Stimulated activated CD4-positive, alpha-beta T cell treated with anti-CD3 and anti-CD28 coated beads, Interleukin-4, amount 100 ng/mL, for 1 hour (primary cell): Measurements from ENCODE around the gene PRPH.
"Not testable (repeated sequence)": the region's sequence is repeated elsewhere in the genome, so short reads cannot be mapped to it uniquely, and the experiment has no call there.

ENCODE experiments used
- DNase-seq: peaks from one replicate; pipeline ENCODE4 v3.0.0-alpha.2; 2020

PRPH gene

DNA sequence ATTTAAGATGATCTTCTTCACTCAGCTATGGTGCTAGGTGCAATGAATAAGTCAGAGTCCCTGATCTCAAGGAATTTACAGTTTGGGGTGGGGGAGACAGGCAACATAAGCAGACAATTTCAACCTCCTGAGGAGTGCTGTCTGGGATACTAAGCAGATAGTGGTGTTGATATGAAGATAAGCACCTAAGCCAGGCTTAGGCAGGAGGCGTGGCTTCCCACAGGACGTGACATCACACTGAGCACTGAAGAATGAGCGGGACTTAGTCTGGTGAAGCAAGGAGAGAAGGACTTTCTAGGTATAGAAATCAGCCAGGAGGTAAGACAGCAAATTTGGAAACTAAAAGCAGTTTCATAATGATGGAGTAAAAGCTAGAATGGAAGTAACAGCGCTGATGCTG lies 6.8 kb downstream of the PRPH start:
- DNase-seq = no peak

DNA sequence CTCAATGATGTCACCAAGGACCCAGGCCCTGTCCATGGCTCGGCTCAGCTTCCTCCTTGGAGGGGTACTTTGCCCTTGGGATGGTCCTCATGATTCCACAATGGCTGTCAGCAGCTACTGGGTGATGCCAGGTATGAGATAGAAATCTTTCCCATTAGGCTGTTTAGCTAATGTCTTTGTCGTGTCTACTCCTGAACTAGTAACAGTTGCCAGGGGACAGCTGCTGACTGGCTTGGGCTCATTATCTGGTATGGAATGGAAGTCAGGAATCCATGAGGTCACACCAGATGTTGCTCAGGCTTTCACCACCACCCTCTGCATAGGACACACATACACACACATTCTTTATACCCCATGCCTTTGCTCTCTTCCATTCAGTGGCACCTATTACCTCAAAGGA lies 9.2 kb downstream of the PRPH start:
- no peak for DNase-seq

DNA sequence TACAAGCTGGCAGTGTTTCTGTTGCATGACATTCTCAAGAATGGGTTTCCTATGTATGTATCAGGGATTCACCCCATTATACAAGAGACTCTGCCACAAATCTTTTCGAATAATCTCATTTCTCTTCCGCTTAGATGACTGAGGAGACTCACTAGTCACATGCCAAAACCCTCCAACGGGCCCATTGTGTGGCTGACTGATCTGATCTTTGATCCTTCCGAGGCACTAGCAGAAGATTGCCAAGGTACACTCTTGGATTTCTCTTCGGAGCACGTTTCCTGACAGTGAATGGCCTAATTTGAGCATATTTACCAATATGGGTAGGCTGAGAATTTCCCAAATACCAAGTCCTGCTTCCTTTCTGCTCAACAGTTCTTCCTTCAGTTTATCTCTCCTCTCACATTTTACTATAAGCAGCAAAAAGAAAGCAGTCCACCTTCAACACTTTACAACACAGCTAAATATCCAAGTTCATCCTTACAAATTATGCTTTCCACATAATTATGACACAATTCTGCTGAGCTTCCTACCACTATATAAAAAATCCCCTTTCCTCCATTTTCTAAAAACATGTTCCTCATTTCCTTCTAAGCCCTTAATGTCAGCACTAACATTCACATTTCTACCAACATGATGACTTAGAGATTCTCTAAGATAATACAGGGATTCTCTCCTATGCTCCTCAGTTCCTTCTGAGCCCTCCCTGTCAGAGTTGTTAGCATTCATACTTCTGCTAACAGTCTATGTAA lies 11.0 kb downstream of the PRPH start:
- DNase-seq = no peak

- DNase-seq = no peak
Measured at GRCh38 chr12:49309386-49309785, 14.4 kb downstream of the PRPH start.

DNA sequence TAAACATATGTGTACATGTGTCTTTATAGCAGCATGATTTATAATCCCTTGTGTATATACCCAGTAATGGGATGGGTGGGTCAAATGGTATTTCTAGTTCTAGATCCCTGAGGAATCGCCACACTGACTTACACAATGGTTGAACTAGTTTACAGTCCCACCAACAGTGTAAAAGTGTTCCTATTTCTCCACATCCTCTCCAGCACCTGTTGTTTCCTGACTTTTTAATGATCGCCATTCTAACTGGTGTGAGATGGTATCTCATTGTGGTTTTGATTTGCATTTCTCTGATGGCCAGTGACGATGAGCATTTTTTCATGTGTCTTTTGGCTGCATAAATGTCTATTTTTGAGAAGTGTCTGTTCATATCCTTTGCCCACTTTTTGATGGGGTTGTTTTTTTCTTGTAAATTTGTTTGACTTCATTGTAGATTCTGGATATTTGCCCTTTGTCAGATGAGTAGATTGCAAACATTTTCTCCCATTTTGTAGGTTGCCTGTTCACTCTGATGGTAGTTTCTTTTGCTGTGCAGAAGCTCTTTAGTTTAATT lies 15.6 kb downstream of the PRPH start:
- DNase-seq = not testable (repeated sequence)

DNA sequence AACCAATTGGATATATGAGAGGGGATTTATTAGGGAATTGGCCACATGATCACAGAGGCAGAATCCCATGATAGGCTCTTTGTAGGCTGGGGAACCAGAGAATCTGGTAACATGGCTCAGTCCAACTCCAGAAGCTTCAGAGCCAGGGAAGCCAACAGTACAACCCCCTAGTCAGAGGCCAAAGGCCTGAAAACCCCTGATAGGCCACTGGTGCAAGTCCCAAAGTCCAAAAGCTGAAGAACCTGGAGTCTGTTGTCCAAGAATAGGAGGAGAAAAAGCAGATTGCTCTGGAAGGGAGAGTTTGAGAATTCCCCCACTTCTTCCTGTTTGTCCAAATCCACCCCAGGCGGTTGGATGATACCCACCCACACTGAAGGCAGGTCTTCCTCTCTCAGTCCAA lies 19.9 kb downstream of the PRPH start:
- no peak for DNase-seq

- DNase-seq = not testable (repeated sequence)
Measured at GRCh38 chr12:49317118-49317517, 22.2 kb downstream of the PRPH start.

- DNase-seq = not testable (repeated sequence)
Measured at GRCh38 chr12:49320411-49321103, 25.6 kb downstream of the PRPH start.

- DNase-seq = no peak
Measured at GRCh38 chr12:49322367-49322707, 27.4 kb downstream of the PRPH start.

DNA sequence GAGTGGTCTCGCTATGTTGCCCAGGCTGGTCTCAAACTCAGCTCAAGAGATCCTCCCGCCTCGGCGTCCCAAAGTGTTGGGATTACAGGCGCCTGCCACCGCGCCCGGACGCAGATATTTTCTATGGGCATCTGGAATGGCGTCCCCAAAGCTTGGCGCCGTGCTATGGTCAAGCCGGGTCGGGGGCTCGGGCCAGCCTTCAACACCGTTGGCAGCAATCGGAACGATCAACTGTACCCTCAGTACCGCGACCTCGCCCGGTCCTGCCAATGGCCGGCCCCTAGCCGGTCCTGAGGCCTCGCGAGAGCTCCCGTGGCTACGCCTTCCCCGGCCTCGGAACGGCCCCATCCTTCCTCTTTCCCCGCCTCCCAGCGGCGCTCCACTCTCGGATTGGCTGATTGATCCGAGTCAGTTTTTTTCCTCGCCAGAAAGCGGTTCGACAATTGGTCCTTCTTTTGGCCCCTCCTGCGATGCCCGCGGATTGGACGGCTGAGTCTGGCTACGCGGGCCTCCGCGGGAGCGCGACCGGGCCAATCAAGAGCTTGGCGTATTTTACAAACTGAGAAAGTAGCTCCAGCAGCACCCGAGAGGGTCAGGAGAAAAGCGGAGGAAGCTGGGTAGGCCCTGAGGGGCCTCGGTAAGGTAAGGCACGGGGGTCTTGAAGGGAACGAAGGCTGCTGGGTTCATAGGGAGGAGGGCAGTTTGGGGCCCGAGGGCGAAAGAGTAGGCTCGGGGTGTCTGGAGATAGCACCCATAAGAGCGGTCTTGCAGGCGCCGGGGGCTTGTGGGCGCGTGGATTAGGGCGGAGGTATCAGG lies 28.0 kb downstream of the PRPH start, which contains the start of gene TROAP:
Gene TROAP (plus strand): TSS at position 548 of the 816 bp plus-strand sequence. CDS start 354 bp downstream, outside the sequence.
- DNase-seq = peak; percentile 93

GRCh38 chr12:49323524-49324097 lies 28.7 kb downstream of the PRPH start:
- DNase-seq = no peak

DNA sequence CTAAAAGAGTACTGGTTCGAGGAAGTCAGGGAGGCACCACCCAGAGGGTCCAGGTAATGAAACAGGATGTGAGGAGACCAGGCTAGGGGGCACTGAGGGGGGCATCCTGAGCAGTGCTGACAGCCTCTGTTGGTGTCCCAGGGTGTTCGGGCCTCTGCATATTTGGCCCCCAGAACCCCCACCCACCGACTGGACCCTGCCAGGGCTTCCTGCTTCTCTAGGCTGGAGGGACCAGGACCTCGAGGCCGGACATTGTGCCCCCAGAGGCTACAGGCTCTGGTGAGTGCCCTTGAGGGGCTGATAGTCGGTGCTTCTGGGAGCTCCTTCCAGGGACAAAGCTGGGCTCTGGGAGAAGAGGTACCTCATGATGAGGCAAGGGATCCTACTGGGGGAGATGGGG lies 30.7 kb downstream of the PRPH start:
- no peak for DNase-seq

GRCh38 chr12:49327368-49327767 lies 32.4 kb downstream of the PRPH start:
- DNase-seq = no peak

DNA sequence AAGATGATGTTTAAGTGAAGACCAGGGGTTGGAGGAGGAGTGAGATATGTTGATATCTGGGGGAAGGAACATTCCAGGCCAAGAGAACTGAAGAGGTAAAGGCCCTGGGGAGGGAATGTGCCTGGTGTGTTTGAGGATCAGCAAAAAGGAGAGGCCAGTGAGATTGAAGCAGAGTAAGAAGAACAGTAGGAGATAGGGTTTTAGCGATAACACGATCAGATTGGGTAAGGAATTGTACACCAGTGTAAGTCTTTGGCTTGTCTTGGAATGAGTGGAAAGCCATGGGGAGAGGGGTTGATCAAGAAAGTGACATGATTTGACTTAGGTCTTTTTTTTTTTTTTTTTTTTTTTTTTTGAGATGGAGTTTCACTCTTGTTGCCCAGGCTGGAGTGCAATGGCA lies 32.9 kb downstream of the PRPH start:
- DNase-seq = no peak

DNA sequence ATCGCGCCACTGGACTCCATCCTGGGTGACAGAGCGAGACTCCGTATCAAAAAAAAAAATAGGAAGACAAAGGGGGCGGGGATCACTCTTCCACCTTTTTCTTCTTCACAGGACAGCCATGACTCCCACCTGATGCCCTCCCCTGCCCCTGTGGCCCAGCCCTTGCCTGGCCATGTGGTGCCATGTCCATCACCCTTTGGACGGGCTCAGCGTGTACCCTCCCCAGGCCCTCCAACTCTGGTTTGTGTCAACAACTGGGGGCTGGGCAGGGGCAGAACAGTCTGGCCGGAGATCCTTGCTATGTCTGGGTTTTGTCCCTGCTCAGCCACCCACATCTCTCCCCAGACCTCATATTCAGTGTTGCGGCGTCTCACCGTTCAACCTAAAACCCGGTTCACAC lies 33.9 kb downstream of the PRPH start:
- no peak for DNase-seq

- DNase-seq = no peak
Measured at GRCh38 chr12:49330032-49330619, 35.2 kb downstream of the PRPH start.

- DNase-seq = no peak
Measured at GRCh38 chr12:49330631-49331379, 35.9 kb downstream of the PRPH start.

- DNase-seq = peak; percentile 16
Measured at GRCh38 chr12:49331380-49332222, 36.7 kb downstream of the PRPH start.

- DNase-seq = no peak
Measured at GRCh38 chr12:49332441-49332861, 37.5 kb downstream of the PRPH start.

GRCh38 chr12:49332891-49333371 lies 38.0 kb downstream of the PRPH start:
- DNase-seq = no peak

DNA sequence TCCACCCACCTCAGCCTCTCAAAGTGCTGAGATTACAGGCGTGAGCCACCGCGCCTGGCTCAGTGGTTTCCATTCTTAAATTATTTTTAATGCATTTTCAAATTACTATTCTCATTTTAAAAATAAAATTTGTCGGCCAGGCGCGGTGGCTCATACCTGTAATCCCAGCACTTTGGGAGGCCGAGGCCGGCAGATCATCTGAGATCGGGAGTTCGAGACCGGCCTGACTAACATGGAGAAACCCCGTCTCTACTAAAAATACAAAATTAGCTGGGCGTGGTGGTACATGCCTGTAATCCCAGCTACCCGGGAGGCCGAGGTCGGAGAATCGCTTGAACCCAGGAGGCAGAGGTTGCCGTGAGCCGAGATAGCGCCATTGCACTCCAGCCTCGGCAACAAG lies 38.8 kb downstream of the PRPH start:
- DNase-seq = not testable (repeated sequence)
